GM21529 (cell line): Measurements from ENCODE around the gene ECEL1.
"Not testable (repeated sequence)": the region's sequence is repeated elsewhere in the genome, so short reads cannot be mapped to it uniquely, and the experiment has no call there.

Experiments used
- ATAC-seq: cut with Tn5 transposase; IDR thresholded peaks from one replicate; pipeline ENCODE4 v1.9.1; 2021; ENCODE audit not compliant: unreplicated experiment

ECEL1 gene

DNA sequence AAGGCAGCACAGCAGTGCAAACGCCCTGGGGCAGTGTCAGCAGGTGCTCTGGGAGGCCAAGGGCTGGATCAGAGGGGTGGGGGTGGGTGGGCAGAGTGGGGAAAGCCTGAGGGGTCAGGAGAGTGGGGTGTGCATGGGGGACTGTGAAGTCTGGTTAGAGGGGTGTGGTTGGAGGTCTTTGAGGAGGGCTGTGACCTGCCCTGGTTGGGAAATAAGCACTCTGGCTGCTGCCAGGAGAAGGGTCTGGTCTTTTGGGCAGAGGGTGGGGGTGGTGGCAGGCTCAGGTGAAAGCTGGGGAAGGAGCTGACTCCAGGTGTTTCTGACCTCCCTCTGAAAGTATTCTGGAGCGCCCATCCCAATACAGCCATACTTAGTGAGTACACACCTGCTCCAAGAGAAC is 27.5 kb downstream of the ECEL1 start:
- ATAC-seq, result no peak

DNA sequence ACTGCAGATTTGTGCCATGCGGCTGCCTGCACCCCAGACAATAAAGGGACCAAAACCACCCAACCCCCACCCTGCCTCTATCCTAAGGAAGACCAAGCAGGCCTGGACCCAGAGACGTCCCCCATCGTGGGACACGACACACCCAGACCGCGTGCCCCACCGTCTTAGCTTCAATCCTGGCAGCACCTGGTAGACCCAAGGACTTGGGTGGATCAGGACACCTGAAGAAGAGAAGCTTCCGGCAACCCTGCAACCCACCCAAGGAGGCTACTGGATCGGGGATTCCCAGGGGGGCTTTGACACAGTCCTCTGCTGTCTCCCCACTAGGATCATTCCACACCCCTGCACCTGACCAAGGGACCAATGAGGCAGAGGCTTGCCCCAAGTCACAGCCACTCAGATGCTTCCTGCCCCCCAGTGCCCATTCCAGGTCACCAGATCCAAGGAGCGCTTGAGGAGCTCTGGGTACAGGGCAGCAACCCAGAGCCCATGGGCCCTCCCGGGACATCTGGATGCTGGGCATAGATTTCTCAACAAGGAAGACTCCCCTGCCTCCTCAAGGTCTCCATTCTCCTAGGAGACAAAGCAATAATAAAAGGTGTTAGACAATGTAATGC is 28.1 kb downstream of the ECEL1 start:
- no peak for ATAC-seq

DNA sequence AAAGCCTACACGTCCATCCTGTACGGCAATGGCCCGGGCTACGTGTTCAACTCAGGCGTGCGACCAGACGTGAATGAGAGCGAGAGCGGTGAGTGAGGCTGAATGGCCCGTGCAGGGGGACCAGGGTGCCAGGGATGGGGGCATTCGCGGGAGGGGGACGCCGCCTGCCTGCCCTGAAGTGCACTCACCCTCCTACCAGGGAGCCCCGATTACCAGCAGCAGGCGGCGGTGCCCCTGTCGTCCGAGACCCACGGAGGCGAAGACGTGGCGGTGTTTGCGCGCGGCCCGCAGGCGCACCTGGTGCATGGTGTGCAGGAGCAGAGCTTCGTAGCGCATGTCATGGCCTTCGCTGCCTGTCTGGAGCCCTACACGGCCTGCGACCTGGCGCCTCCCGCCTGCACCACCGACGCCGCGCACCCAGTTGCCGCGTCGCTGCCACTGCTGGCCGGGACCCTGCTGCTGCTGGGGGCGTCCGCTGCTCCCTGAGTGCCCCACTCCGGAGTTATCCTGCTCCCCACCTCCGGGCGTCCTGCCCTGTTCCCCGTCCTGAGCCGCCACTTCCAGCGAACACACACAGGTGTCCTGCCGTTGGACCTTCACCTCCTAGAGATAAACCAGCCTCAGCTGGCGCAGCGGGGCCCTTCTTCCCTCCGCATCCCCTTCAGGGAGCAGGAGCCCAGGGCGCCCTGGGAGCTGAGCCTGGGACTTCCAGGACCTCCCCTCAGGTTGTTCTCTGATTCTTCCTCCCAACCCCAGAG is 28.8 kb downstream of the ECEL1 start:
- ATAC-seq, result no peak

DNA sequence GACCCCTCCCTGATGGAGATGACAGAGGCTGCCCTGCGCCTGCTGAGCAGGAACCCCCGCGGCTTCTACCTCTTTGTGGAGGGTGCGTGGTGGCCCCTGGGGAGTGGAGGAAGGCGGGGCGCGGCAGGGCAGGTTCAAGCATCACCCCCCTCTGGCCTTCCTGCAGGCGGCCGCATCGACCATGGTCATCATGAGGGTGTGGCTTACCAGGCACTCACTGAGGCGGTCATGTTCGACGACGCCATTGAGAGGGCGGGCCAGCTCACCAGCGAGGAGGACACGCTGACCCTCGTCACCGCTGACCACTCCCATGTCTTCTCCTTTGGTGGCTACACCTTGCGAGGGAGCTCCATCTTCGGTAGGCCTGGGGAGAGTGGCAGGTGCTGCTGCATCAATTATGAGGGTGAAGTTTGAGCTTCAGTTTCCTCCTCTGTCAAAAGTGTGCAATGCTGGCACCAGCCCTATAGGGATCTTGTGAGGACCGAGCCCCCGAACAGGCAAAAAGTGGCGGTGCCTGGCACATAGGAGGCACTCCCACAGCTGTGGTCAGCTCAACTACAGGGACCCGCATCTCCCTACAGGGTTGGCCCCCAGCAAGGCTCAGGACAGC is 29.5 kb downstream of the ECEL1 start:
- no peak for ATAC-seq

DNA sequence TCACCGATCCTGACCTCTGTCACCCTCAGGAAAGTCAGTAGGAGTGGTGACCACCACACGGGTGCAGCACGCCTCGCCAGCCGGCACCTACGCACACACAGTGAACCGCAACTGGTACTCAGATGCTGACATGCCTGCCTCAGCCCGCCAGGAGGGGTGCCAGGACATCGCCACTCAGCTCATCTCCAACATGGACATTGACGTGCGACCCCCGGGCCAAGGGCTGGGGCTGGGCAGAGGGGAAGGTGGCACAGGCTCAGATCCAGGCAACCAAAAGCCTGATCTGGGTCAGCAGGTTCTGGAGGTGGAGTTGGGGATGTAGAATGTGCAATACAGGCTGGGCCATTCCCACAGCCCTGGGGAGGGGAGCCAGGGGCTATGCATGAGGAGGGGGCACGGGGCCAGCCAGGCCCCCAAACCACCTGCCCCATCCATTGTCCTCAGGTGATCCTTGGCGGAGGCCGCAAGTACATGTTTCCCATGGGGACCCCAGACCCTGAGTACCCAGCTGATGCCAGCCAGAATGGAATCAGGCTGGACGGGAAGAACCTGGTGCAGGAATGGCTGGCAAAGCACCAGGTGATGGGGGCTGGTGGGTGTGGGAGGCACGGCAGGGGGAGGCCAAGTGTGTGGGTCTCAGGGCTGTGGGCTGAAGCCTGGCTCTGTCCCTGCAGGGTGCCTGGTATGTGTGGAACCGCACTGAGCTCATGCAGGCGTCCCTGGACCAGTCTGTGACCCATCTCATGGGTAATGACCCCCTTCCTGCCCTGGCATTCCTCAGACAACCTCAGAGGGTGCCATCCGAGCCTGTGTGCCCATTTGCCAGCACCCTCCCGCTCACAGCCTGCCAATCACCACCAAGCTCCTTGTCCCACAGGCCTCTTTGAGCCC is 30.3 kb downstream of the ECEL1 start:
- ATAC-seq, result no peak

DNA sequence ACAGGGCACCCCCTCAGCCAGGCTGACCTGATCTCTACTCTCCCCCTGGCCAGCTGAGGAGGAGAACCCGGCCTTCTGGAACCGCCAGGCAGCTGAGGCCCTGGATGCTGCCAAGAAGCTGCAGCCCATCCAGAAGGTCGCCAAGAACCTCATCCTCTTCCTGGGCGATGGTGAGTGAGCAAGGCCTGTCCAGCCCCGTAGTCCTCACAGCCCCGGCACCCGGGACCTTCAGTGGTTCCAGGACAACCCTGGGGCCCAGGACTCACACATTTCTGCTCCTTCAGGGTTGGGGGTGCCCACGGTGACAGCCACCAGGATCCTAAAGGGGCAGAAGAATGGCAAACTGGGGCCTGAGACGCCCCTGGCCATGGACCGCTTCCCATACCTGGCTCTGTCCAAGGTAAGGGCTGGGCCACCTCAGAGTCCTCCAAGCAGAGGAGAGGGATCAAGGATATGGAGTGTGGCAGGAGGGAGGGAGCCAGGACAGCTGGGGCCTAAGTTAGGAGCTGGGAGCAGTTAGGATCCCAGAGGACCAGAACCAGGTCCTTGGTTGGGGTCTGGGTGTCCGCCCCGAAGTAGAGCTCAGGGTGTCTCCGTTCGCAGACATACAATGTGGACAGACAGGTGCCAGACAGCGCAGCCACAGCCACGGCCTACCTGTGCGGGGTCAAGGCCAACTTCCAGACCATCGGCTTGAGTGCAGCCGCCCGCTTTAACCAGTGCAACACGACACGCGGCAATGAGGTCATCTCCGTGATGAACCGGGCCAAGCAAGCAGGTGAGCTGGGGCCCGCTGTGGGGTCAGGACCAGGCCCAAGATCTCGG is 31.1 kb downstream of the ECEL1 start:
- ATAC-seq, result no peak

DNA sequence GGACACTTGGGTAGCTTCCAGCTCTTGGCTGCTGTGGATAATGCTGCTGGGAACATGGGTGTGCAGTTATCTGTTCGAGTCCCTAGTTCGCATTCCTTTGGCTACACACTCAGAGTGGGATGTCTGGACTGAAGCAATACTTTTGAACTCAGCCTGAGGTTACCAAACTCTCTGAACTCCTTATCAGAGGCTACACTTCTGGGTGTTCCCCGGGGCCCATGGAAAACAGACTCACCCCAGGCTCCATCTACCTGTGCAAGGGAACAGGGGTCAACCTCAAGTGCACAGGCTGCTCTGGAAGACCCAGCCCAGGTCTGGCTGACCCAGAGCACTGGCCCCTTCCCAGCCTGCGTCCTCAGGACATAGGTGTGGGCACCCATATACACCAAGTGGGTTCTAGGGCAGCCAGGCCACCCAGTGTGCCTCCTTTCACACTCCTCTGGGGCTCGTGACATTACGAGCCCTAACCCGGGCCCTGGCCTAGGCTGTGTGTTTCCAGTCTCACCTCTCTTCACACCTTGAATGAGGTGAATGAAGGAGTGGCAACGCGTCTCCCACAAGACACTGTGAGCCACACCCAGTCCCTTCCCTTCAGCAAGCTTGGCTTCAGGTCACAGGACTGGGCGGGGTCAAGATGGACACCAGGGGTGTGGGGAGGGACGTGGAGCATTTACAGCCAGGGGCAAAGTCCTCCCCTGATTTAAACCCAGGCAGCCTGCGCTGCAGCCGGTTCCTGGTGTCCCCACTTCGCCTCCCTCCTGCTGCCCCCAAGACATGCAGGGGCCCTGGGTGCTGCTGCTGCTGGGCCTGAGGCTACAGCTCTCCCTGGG is 32.0 kb downstream of the ECEL1 start, which contains the start of gene ALPI:
Gene ALPI (plus strand): TSS at position 728 of the 830 bp plus-strand sequence. CDS start 47 bp downstream, at position 775.
- no peak for ATAC-seq

DNA sequence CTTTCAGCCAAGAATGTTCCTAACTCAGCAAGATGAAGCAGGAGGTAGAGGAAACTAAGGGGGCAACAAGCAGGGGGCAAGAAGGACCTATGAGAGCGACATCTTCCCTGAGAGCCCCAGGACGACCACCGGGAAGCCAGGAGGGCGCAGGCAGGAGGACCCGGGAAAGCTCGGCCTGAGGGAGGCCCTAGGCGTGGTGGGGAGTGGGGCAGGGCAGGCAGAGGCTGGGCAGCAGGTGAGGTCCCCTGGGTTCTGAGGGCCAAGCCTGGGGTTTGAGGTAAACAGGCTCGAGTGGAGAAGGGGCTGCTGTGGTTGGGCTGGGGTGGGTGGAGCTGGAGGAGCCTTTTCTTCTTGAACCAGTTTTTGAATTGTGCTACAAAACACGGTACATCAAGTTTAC is 33.0 kb downstream of the ECEL1 start:
- no peak for ATAC-seq

DNA sequence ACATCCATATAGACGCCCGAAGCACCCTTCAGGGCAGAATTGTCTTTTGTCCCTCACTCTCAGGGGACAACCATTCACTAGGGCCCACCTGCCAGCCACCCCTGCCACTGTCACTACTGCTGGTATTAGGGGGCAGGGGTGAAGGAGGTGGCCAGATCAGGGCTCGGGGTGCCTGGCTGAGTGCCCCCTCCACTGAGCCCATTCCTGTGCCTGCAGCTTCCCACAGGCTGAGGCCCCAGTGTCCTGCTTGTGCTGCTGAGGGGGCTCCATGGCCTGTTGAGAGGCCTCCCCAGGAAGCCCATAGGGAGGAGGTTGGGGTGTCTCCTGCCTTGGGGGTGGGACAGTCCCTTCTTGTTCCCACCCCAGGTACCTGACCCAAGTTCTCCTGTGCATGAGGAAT is 36.0 kb downstream of the ECEL1 start:
- ATAC-seq, result not testable (repeated sequence)

DNA sequence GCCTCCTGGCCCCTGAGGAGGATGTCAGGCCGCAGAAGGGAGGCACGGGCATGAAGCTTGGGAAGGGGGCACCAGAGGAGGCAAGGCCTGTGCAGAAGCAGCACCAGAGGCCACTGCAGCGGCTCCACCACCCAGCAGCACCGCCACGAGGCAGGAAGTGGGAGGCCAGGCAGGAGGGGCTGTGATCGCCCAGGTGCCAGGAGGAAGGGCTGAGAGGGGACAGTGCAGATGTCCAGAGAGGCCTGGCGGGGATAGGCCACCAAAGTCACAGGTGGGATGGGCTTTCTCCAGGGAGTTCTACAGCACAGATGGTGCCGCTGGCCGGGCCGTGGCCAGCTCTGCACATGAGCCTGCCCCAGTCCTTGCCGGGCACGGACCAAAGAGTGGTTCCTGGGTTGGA is 37.7 kb downstream of the ECEL1 start:
- no peak for ATAC-seq

DNA sequence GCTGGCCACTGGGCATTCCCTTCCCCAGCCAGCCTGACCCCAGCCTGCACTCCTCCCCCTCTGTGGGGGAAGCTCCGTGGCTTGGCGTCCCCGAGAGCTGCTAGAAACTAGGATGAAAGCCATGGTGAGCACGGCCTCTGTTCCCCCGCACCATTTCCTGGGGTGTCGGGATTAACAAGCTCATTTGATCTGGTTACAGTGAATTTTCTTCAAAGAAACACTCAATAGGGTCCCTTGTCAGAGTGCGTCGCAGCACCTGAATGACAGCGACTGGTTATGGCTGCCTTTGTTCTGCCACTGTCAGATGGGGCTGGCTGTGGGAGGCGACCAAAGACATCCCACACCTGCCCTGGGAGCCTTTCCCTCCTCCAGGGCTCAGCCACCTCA is 39.3 kb downstream of the ECEL1 start:
- no peak for ATAC-seq

DNA sequence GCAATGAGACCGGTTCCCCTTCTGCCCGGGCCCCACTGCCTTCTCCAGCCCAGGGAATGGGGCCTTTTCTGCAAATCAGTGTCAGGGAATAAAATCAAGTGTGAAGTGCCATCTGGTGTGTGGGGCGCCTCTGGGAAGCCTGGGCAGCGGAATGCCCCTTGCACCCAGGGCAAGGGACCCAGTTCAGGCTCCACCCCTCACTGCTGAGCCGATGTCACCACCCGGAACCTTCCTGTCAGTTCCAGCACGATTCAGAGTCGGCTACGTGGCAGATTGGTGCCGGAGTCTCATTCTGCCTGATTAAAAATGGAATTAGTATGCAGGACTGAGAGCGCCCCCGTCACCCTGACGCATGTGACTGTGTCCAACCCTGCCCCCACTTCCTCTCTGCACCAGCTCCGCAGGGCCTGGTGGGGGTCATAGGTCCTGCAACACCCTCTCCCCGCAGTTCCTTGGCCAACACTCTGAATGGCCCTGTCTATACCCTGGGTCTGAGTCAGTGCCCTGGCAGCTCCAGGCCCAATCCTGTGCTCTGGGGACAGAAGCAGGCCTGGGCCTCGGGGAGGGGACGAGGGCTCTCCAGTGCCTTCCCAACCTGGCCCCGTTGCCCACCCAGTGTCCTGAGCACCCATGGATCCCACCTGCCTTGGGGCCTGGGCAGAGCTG is 39.9 kb downstream of the ECEL1 start:
- no peak for ATAC-seq

DNA sequence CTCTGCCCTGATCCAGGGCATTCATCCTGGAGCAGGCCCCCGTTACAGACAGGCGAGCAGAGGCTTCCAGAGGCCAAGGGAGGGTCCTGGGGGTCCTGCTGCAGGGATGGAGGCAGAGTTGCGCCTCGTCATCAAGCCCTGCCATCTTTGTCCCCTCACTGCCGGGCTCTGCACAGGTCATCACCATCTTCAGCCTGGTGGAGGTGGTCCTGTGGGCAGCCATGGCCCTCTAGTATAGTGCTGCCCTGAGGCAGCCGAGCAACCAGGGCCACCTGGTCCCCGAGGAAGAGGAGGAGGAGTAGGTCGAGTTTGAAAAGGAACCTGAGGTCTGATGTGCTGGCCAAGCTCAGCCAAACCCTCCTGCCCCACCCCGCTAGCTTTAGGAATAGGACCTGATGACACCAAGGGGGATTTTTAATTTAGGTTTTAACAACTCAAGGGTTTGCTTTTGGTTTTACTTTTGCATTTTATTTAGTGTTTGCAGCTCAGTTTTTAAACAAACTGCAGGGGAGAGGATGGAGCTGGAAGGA is 40.5 kb downstream of the ECEL1 start:
- ATAC-seq, result no peak

DNA sequence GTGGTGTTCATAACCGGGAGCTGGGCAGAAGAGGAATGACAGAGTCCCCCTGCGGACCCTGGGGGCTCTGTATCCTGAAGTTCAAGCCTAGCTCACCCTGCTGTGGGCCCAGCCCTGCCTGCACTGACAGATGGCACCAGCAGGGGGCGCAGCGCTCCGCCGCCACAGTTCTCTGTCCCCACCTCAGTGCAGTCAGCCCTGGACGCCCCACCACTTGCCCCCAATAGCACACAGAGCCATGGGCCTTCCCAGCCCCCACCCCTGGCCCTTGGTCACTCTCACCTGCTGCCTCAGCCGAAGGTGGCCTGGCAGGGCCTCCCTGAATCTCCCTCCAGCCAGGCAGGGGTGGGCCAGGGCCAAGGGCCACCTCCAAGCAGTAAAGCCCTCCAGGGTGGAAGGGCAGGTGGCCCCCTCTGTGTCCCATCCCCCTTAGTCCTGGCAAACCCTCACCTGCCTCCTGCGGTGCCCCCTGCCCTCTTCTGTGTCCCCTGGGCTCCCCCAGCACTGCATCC is 41.3 kb downstream of the ECEL1 start:
- not testable (repeated sequence) for ATAC-seq

DNA sequence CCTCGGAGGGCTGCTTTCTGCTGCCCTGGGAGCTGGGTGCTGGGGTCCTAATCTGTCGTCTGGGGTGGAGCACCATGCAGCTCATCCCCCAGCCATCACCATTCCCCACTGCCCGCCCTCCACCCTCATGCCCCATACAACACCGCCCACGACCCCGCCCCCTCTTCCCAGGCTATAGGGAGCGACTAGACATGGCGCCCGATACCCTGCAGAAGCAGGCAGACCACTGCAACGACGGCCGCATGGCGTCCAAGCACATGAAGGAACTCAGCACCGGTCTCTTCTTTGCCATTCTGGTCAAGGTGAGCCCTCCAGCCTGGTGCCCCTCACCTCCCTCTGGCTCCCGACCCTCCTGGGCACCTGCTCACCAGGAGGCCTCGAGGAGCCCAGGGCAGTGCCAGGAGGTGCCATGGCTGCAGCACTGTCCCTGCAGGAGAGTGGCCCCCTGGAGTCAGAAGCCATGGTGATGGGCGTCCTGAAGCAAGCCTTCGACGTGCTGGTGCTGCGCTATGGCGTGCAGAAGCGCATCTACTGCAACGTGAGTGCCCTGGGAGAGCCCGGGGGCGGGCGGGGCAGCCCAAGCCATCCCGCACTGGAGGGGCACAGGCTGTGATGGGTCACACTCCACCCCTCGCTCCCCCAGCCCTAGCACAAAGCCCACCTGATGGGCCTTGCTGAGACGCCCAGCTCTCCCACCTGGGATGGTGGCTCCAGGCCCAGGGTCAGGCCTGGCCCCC is 42.3 kb downstream of the ECEL1 start:
- not testable (repeated sequence) for ATAC-seq

DNA sequence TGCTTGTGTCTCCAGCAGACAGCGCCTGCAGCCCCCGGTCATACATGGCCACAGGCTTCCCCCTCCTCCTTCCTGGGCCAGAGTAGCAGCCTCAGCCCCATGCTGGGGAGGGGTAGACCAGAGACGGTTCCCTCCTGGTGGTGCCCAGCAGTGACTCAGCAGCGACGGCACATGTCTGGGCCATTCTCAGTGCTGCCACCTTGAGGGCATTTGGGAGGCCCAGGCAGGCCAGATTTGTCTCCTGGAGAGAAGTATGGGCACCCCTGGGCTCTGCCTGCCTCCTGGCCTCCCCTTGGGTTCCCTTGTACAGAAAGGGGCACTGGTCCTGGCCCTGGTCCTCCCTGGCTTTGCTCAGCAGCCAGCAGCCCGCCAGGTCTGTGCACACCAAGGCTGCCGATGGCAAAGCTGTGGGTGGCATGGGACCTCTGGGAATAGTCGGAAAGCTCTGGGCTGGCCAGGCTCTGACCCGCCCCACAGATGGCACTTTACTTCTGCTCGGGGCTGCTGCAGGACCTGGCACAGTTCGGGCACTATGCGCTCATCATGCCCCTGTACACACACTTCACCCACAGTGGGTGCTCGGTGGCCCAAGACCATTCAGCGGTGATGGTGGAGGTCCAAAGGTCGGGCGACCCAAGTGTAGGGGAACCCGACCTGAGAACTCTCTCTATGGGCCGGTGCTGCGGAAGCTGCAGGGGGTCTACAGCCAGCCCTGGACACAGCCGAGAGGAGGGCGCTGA is 43.1 kb downstream of the ECEL1 start:
- ATAC-seq, result no peak
